ENCODE data around the gene THBS2.
"Not testable (repeated sequence)": the region's sequence is repeated elsewhere in the genome, so short reads cannot be mapped to it uniquely, and the experiment has no call there.

THBS2 gene

GRCh38 chr6:169273511-169273910 lies 19.9 kb upstream of the THBS2 start:
- no peaks in the 10 kb centered on the region for H3K4me1 ChIP-seq (ENCODE audit: low read depth, poor library complexity, severe bottlenecking)

GRCh38 chr6:169271877-169272216 lies 18.2 kb upstream of the THBS2 start:
- Histone ChIP-seq H3K4me2 (no peak overlapping the region), H4K20me1 (ENCODE audit: insufficient read depth) (no peaks in the 10 kb centered on the region), H2AFZ (ENCODE audit: low read depth) (no peak overlapping the region), H3K27me3 (ENCODE audit: insufficient read depth, low read depth) (no peaks in the 10 kb centered on the region), H3K79me2 (ENCODE audit: insufficient read depth, low read depth) (no peaks in the 10 kb centered on the region), H3K4me1 (ENCODE audit: low read depth, poor library complexity, severe bottlenecking) (no peaks in the 10 kb centered on the region), H3K36me3 (ENCODE audit: insufficient read depth) (no peaks in the 10 kb centered on the region), H3K4me3 (IDR thresholded peaks at IDR 0.05; ENCODE audit: insufficient read depth, low read depth, low read length) (no peak overlapping the region), H3K27ac (no peak overlapping the region), H3K9ac (no peak overlapping the region)
- TF ChIP-seq CTCF (conservative IDR thresholded peaks at IDR 0.05; ENCODE audit: low read depth, low read length) = no peak

More at GRCh38 chr6:169273511-169273910, 19.9 kb upstream of the THBS2 start:
- Histone ChIP-seq H3K27me3 (ENCODE audit: insufficient read depth, low read depth) (no peaks in the 10 kb centered on the region), H3K4me3 (IDR thresholded peaks at IDR 0.05; ENCODE audit: insufficient read depth, low read depth, low read length) (no peak overlapping the region), H4K20me1 (ENCODE audit: insufficient read depth) (no peaks in the 10 kb centered on the region), H3K36me3 (ENCODE audit: insufficient read depth) (no peaks in the 10 kb centered on the region), H3K27ac (no peak overlapping the region), H3K4me2 (no peak overlapping the region), H2AFZ (ENCODE audit: low read depth) (no peak overlapping the region), H3K9ac (no peak overlapping the region), H3K79me2 (ENCODE audit: insufficient read depth, low read depth) (no peaks in the 10 kb centered on the region)
- no peak for TF ChIP-seq CTCF (conservative IDR thresholded peaks at IDR 0.05; ENCODE audit: low read depth, low read length)

- no peak overlapping the region for H3K4me3 ChIP-seq (IDR thresholded peaks at IDR 0.05; ENCODE audit: insufficient read depth, low read depth, low read length)
- H3K9ac ChIP-seq = no peak overlapping the region
- H2AFZ ChIP-seq (ENCODE audit: low read depth) = no peak overlapping the region
- H3K79me2 ChIP-seq (ENCODE audit: insufficient read depth, low read depth) = no peaks in the 10 kb centered on the region
- no peak for TF ChIP-seq CTCF (conservative IDR thresholded peaks at IDR 0.05; ENCODE audit: low read depth, low read length)
- no peak overlapping the region for H3K27ac ChIP-seq
- H3K36me3 ChIP-seq (ENCODE audit: insufficient read depth) = no peaks in the 10 kb centered on the region
- no peaks in the 10 kb centered on the region for H4K20me1 ChIP-seq (ENCODE audit: insufficient read depth)
- H3K27me3 ChIP-seq (ENCODE audit: insufficient read depth, low read depth) = no peaks in the 10 kb centered on the region
- no peak overlapping the region for H3K4me2 ChIP-seq
- H3K4me1 ChIP-seq (ENCODE audit: low read depth, poor library complexity, severe bottlenecking) = no peaks in the 10 kb centered on the region
Observed at GRCh38 chr6:169271158-169271876, 17.7 kb upstream of the THBS2 start.

GRCh38 chr6:169270077-169270380 lies 16.4 kb upstream of the THBS2 start:
- not testable (repeated sequence) for H3K9ac ChIP-seq; H3K27me3 ChIP-seq (ENCODE audit: insufficient read depth, low read depth); H4K20me1 ChIP-seq (ENCODE audit: insufficient read depth); H3K4me1 ChIP-seq (ENCODE audit: low read depth, poor library complexity, severe bottlenecking); H2AFZ ChIP-seq (ENCODE audit: low read depth); H3K27ac ChIP-seq; H3K4me2 ChIP-seq; H3K4me3 ChIP-seq (IDR thresholded peaks at IDR 0.05; ENCODE audit: insufficient read depth, low read depth, low read length); H3K79me2 ChIP-seq (ENCODE audit: insufficient read depth, low read depth); H3K36me3 ChIP-seq (ENCODE audit: insufficient read depth)

- Histone ChIP-seq H2AFZ (ENCODE audit: low read depth) (no peak overlapping the region), H4K20me1 (ENCODE audit: insufficient read depth) (no peaks in the 10 kb centered on the region), H3K36me3 (ENCODE audit: insufficient read depth) (no peaks in the 10 kb centered on the region), H3K9ac (no peak overlapping the region), H3K27ac (no peak overlapping the region), H3K79me2 (ENCODE audit: insufficient read depth, low read depth) (no peaks in the 10 kb centered on the region), H3K4me3 (IDR thresholded peaks at IDR 0.05; ENCODE audit: insufficient read depth, low read depth, low read length) (no peak overlapping the region), H3K4me1 (ENCODE audit: low read depth, poor library complexity, severe bottlenecking) (no peaks in the 10 kb centered on the region), H3K4me2 (no peak overlapping the region), H3K27me3 (ENCODE audit: insufficient read depth, low read depth) (no peaks in the 10 kb centered on the region)
- TF ChIP-seq CTCF (conservative IDR thresholded peaks at IDR 0.05; ENCODE audit: low read depth, low read length) = no peak
Observed at GRCh38 chr6:169269180-169270076, 15.8 kb upstream of the THBS2 start.
